NCI-H524 treated with DMSO at 0.1 percent for 48 hours (cell line): ENCODE results near the gene GRAP2.
"Not testable (repeated sequence)": the region's sequence is repeated elsewhere in the genome, so short reads cannot be mapped to it uniquely, and the experiment has no call there.

Source experiments
- DNase-seq: peaks from one replicate; lab custom pipeline; 2025; lab: John Stamatoyannopoulos, UW

Gene GRAP2

GRCh38 chr22:39965748-39966147 is 64.9 kb downstream of the GRAP2 start:
- no peak for DNase-seq

GRCh38 chr22:39966470-39966869 is 65.6 kb downstream of the GRAP2 start:
- DNase-seq = no peak

GRCh38 chr22:39967103-39967829 is 66.4 kb downstream of the GRAP2 start:
- DNase-seq = no peak

GRCh38 chr22:39967996-39968972 is 67.4 kb downstream of the GRAP2 start:
- DNase-seq = no peak

GRCh38 chr22:39970742-39971141 is 69.9 kb downstream of the GRAP2 start:
- DNase-seq = no peak

GRCh38 chr22:39972641-39973040 is 71.8 kb downstream of the GRAP2 start:
- no peak for DNase-seq

- DNase-seq = no peak
Observed at GRCh38 chr22:39973656-39974055, 72.8 kb downstream of the GRAP2 start.

GRCh38 chr22:39974065-39974464 is 73.2 kb downstream of the GRAP2 start:
- DNase-seq = no peak

GRCh38 chr22:39979048-39979447 is 78.2 kb downstream of the GRAP2 start:
- DNase-seq = no peak

- DNase-seq = no peak
Observed at GRCh38 chr22:39979458-39979857, 78.6 kb downstream of the GRAP2 start.

- DNase-seq = no peak
Observed at GRCh38 chr22:39980596-39980995, 79.7 kb downstream of the GRAP2 start.

GRCh38 chr22:39983346-39983745 is 82.5 kb downstream of the GRAP2 start:
- DNase-seq = no peak

- DNase-seq = no peak
Observed at GRCh38 chr22:39984006-39984405, 83.1 kb downstream of the GRAP2 start.

- DNase-seq = no peak
Observed at GRCh38 chr22:39984746-39985145, 83.9 kb downstream of the GRAP2 start.

GRCh38 chr22:39985383-39986035 is 84.6 kb downstream of the GRAP2 start:
- DNase-seq = no peak

GRCh38 chr22:39988386-39989114 is 87.7 kb downstream of the GRAP2 start:
- no peak for DNase-seq

- no peak for DNase-seq
Observed at GRCh38 chr22:39989633-39990032, 88.7 kb downstream of the GRAP2 start.

- DNase-seq = no peak
Observed at GRCh38 chr22:39990686-39991085, 89.8 kb downstream of the GRAP2 start.

- no peak for DNase-seq
Observed at GRCh38 chr22:39991159-39991860, 90.4 kb downstream of the GRAP2 start.

GRCh38 chr22:39992088-39992826 is 91.4 kb downstream of the GRAP2 start:
- no peak for DNase-seq

- DNase-seq = not testable (repeated sequence)
Observed at GRCh38 chr22:39992894-39993293, 92.0 kb downstream of the GRAP2 start.
